ENCODE measurements around the gene KLK13. TPM values are rescaled to one million over a fixed set of nuclear protein-coding genes. Genes with fewer than 3 reads are reported as not detected.

KLK13 gene
- not detected for total RNA-seq
- long read RNA-seq: 0 reads

- peak; percentile 49 for DNase-seq
- ATAC-seq (ENCODE audit: poor library complexity): peak; percentile 83
- intact Hi-C loops (cut with DNase I): no loop called here
These were observed at the start of gene KLK13 for GRCh38 chr19:51064534-51065220. Gene KLK13 (minus strand): TSS chr19:51065092. CDS start chr19:51065067, 25 bp downstream.

- ATAC-seq (ENCODE audit: poor library complexity) (no peak), DNase-seq (no peak)
- intact Hi-C loops (cut with DNase I): no loop called here
These were observed 49.3 kb upstream of the KLK13 start for GRCh38 chr19:51114087-51114729.

- intact Hi-C loops (cut with DNase I): no loop called here
- no peak for ATAC-seq (ENCODE audit: poor library complexity)
- DNase-seq: no peak
These were observed 46.7 kb upstream of the KLK13 start for GRCh38 chr19:51111606-51112005.

- no peak for ATAC-seq (ENCODE audit: poor library complexity)
- intact Hi-C loops (cut with DNase I): no loop called here
- no peak for DNase-seq
These were observed 45.7 kb upstream of the KLK13 start for GRCh38 chr19:51110666-51110971.

- intact Hi-C loops (cut with DNase I): no loop called here
- DNase-seq (no peak), ATAC-seq (ENCODE audit: poor library complexity) (peak; percentile 76)
These were observed 43.9 kb upstream of the KLK13 start for GRCh38 chr19:51108805-51109146.

- ATAC-seq (ENCODE audit: poor library complexity) (peak; percentile 99), DNase-seq (peak; percentile 98)
- intact Hi-C loops (cut with DNase I): no loop called here
These were observed 43.3 kb upstream of the KLK13 start, which contains the start of gene CTU1 for GRCh38 chr19:51108066-51108804. Gene CTU1 (minus strand): TSS chr19:51108409. CDS start chr19:51104569, 3,840 bp downstream.

GRCh38 chr19:51107406-51108065 lies 42.6 kb upstream of the KLK13 start:
- ATAC-seq (ENCODE audit: poor library complexity): peak; percentile 4
- intact Hi-C loops (cut with DNase I): no loop called here
- DNase-seq: peak; percentile 63

- DNase-seq (no peak), ATAC-seq (ENCODE audit: poor library complexity) (no peak)
- intact Hi-C loops (cut with DNase I): no loop called here
These were observed 39.0 kb upstream of the KLK13 start for GRCh38 chr19:51103926-51104341.

GRCh38 chr19:51102991-51103390 lies 38.1 kb upstream of the KLK13 start:
- intact Hi-C loops (cut with DNase I): no loop called here
- ATAC-seq (ENCODE audit: poor library complexity) (no peak), DNase-seq (no peak)

- ATAC-seq (ENCODE audit: poor library complexity) (peak; percentile 8), DNase-seq (no peak)
- intact Hi-C loops (cut with DNase I): no loop called here
These were observed 36.4 kb upstream of the KLK13 start for GRCh38 chr19:51101171-51101865.

GRCh38 chr19:51100601-51101000 lies 35.7 kb upstream of the KLK13 start:
- ATAC-seq (ENCODE audit: poor library complexity): no peak
- no peak for DNase-seq
- intact Hi-C loops (cut with DNase I): no loop called here

GRCh38 chr19:51099047-51099382 lies 34.1 kb upstream of the KLK13 start:
- ATAC-seq (ENCODE audit: poor library complexity): no peak
- intact Hi-C loops (cut with DNase I): loop anchor here (10.0 kb wide), 1 partner anchor 174 kb away; no protein-coding TSS in a partner anchor

GRCh38 chr19:51098365-51099046 lies 33.6 kb upstream of the KLK13 start:
- DNase-seq (peak; percentile 82), ATAC-seq (ENCODE audit: poor library complexity) (peak; percentile 56)
- intact Hi-C loops (cut with DNase I): loop anchor here (10.0 kb wide), 1 partner anchor 174 kb away; no protein-coding TSS in a partner anchor

More at GRCh38 chr19:51099047-51099382, 34.1 kb upstream of the KLK13 start:
- DNase-seq: no peak

- ATAC-seq (ENCODE audit: poor library complexity) (no peak), DNase-seq (no peak)
- intact Hi-C loops (cut with DNase I): loop anchor here (10.0 kb wide), 1 partner anchor 173 kb away; no protein-coding TSS in a partner anchor
These were observed 32.9 kb upstream of the KLK13 start for GRCh38 chr19:51097796-51098195.

- intact Hi-C loops (cut with DNase I): loop anchor here (10.0 kb wide), 1 partner anchor 172 kb away; no protein-coding TSS in a partner anchor
- peak; percentile 79 for DNase-seq
- ATAC-seq (ENCODE audit: poor library complexity): peak; percentile 66
These were observed 32.4 kb upstream of the KLK13 start for GRCh38 chr19:51097166-51097738.

- intact Hi-C loops (cut with DNase I): loop anchor here (10.0 kb wide), 1 partner anchor 172 kb away; no protein-coding TSS in a partner anchor
- no peak for DNase-seq
- no peak for ATAC-seq (ENCODE audit: poor library complexity)
These were observed 31.7 kb upstream of the KLK13 start for GRCh38 chr19:51096473-51097165.

- DNase-seq (no peak), ATAC-seq (ENCODE audit: poor library complexity) (no peak)
- intact Hi-C loops (cut with DNase I): loop anchor here (2.0 to 10.0 kb wide), 2 partner anchors 74 to 170 kb away; no protein-coding TSS in a partner anchor
These were observed 29.9 kb upstream of the KLK13 start for GRCh38 chr19:51094696-51095279.

Measured in Right ventricle myocardium superior (tissue), 1 donor.